ENCODE data around the gene PARD3.

Gene PARD3

DNA sequence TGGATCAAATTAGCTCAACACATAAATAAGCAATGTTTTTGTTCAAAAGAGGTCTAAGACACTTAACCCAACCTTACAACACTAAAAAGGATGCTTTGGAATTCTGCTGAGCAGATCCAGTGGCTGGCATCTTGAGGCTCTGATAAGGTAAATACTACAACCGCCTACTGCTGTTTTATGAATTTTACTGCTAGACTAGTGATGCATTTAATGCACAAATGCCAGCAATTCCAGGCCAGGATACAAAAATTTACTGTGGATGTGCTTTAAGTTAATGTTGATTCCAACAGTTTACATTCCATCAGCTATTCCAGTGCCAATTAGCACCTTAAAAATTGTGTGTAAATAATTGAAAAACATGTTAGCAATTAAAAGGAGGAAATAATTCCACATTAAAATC lies 261.3 kb downstream of the PARD3 start:
- CTCF ChIA-PET: no interaction called here

DNA sequence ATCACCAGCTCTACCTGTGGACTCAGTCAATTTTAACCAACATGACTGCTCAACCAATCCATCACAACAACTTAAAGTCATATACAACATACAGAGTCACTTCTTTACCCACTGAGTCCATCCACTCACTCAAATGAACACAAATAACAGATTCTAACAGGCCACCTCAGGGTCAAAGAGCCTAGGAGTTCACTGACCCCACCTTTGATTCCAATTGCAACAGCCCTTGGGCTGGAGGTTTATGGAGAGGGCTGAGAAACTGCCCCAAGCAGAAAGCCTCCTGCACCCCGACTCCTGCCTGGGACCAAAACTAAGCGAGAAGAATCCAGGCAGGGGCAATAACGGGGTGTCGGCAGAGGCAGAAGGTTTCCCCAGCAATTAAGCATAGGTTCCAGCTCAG lies 263.8 kb downstream of the PARD3 start:
- TF ChIP-seq TARDBP (IDR thresholded peaks at IDR 0.05): no peak
- no peak for TF ChIP-seq NFRKB (IDR thresholded peaks at IDR 0.05)
- no peak for TF ChIP-seq L3MBTL2 (conservative IDR thresholded peaks at IDR 0.05)
- no peak for TF ChIP-seq PKNOX1 (IDR thresholded peaks at IDR 0.05)
- no peak for TF ChIP-seq BHLHE40 (IDR thresholded peaks at IDR 0.05; ENCODE audit: borderline replicate concordance)
- no peak for TF ChIP-seq ARNT (IDR thresholded peaks at IDR 0.05)
- TF ChIP-seq FOXA1 (IDR thresholded peaks at IDR 0.05): no peak
- TF ChIP-seq CTBP1 (IDR thresholded peaks at IDR 0.05; ENCODE audit: borderline replicate concordance): no peak
- TF ChIP-seq LEF1 (IDR thresholded peaks at IDR 0.05; ENCODE audit: borderline replicate concordance): no peak
- no peak for TF ChIP-seq FOXK2 (IDR thresholded peaks at IDR 0.05)
- TF ChIP-seq ELF4 (IDR thresholded peaks at IDR 0.05): no peak
- TF ChIP-seq SUZ12 (IDR thresholded peaks at IDR 0.05): no peak
- no peak for TF ChIP-seq SP1 (IDR thresholded peaks at IDR 0.05)
- TF ChIP-seq HDGF (IDR thresholded peaks at IDR 0.05; ENCODE audit: borderline replicate concordance): no peak
- POLR2A ChIA-PET: no interaction called here

More for the DNA sequence above, 261.3 kb downstream of the PARD3 start:
- POLR2A ChIA-PET: no interaction called here
- TF ChIP-seq CTBP1 (IDR thresholded peaks at IDR 0.05; ENCODE audit: borderline replicate concordance) (no peak), FOXA1 (IDR thresholded peaks at IDR 0.05) (no peak), BHLHE40 (IDR thresholded peaks at IDR 0.05; ENCODE audit: borderline replicate concordance) (no peak), SP1 (IDR thresholded peaks at IDR 0.05) (no peak), PKNOX1 (IDR thresholded peaks at IDR 0.05) (no peak)
- no peak for DNase-seq (ENCODE audit: extremely low spot score)

GRCh38 chr10:34549953-34550352 lies 265.1 kb downstream of the PARD3 start:
- TF ChIP-seq LEF1 (IDR thresholded peaks at IDR 0.05; ENCODE audit: borderline replicate concordance): no peak
- TF ChIP-seq SUZ12 (IDR thresholded peaks at IDR 0.05): no peak
- no peak for TF ChIP-seq ARNT (IDR thresholded peaks at IDR 0.05)
- ChIA-PET POLR2A (no interaction called here), CTCF (no interaction called here)
- DNase-seq (ENCODE audit: extremely low spot score): no peak

More for the DNA sequence above, 263.8 kb downstream of the PARD3 start:
- DNase-seq (ENCODE audit: extremely low spot score): no peak
- CTCF ChIA-PET: no interaction called here

DNA sequence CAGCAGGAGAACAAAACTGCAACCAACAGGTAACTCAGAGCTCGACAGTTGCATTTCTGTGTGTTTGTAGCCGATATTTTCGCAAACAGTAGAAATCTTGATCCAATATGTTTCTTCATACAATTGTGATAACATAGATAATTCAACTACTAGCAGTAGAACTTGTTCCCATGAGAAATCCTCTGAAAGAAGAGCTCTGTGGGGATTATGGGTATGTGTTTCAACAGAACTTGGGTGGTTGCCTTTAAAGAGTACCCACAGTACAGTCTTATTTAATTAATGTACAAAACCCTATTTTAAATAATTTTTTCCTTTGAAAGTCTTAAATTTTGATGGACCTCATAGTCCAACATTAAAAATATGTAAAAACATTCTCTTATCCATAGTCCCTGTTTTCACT lies 266.1 kb downstream of the PARD3 start:
- TF ChIP-seq HDGF (IDR thresholded peaks at IDR 0.05; ENCODE audit: borderline replicate concordance) (no peak), ZNF384 (IDR thresholded peaks at IDR 0.05) (no peak), FOXM1 (IDR thresholded peaks at IDR 0.05; ENCODE audit: borderline replicate concordance) (no peak), TARDBP (IDR thresholded peaks at IDR 0.05) (no peak), SP1 (IDR thresholded peaks at IDR 0.05) (no peak), BHLHE40 (IDR thresholded peaks at IDR 0.05; ENCODE audit: borderline replicate concordance) (no peak), ELF4 (IDR thresholded peaks at IDR 0.05) (no peak), ARNT (IDR thresholded peaks at IDR 0.05) (no peak), NFRKB (IDR thresholded peaks at IDR 0.05) (no peak), FOXK2 (IDR thresholded peaks at IDR 0.05) (no peak), L3MBTL2 (conservative IDR thresholded peaks at IDR 0.05) (no peak), PKNOX1 (IDR thresholded peaks at IDR 0.05) (no peak)
- CTCF ChIA-PET: no interaction called here
- POLR2A ChIA-PET: no interaction called here
- no peak for DNase-seq (ENCODE audit: extremely low spot score)

- CTCF ChIA-PET: no interaction called here
- POLR2A ChIA-PET: no interaction called here
- no peak for TF ChIP-seq BHLHE40 (IDR thresholded peaks at IDR 0.05; ENCODE audit: borderline replicate concordance)
- TF ChIP-seq ELF4 (IDR thresholded peaks at IDR 0.05): no peak
- TF ChIP-seq HDGF (IDR thresholded peaks at IDR 0.05; ENCODE audit: borderline replicate concordance): no peak
- TF ChIP-seq ZNF384 (IDR thresholded peaks at IDR 0.05): no peak
- TF ChIP-seq L3MBTL2 (conservative IDR thresholded peaks at IDR 0.05): no peak
- TF ChIP-seq SP1 (IDR thresholded peaks at IDR 0.05): no peak
- no peak for TF ChIP-seq FOXM1 (IDR thresholded peaks at IDR 0.05; ENCODE audit: borderline replicate concordance)
- no peak for TF ChIP-seq PKNOX1 (IDR thresholded peaks at IDR 0.05)
- no peak for TF ChIP-seq TARDBP (IDR thresholded peaks at IDR 0.05)
- no peak for TF ChIP-seq ARNT (IDR thresholded peaks at IDR 0.05)
- no peak for TF ChIP-seq FOXK2 (IDR thresholded peaks at IDR 0.05)
- no peak for TF ChIP-seq SUZ12 (IDR thresholded peaks at IDR 0.05)
- no peak for TF ChIP-seq FOXA1 (IDR thresholded peaks at IDR 0.05)
- TF ChIP-seq CTBP1 (IDR thresholded peaks at IDR 0.05; ENCODE audit: borderline replicate concordance): no peak
- no peak for TF ChIP-seq LEF1 (IDR thresholded peaks at IDR 0.05; ENCODE audit: borderline replicate concordance)
- TF ChIP-seq NFRKB (IDR thresholded peaks at IDR 0.05): no peak
- no peak for DNase-seq (ENCODE audit: extremely low spot score)
These were observed 266.6 kb downstream of the PARD3 start for GRCh38 chr10:34548466-34548865.

- ChIA-PET CTCF (no interaction called here), POLR2A (no interaction called here)
- no peak for DNase-seq (ENCODE audit: extremely low spot score)
These were observed 267.4 kb downstream of the PARD3 start for GRCh38 chr10:34547695-34548094.

More at GRCh38 chr10:34547695-34548094, 267.4 kb downstream of the PARD3 start:
- TF ChIP-seq HDGF (IDR thresholded peaks at IDR 0.05; ENCODE audit: borderline replicate concordance) (no peak), LEF1 (IDR thresholded peaks at IDR 0.05; ENCODE audit: borderline replicate concordance) (no peak), FOXM1 (IDR thresholded peaks at IDR 0.05; ENCODE audit: borderline replicate concordance) (no peak), SP1 (IDR thresholded peaks at IDR 0.05) (no peak), NFRKB (IDR thresholded peaks at IDR 0.05) (no peak), ZNF384 (IDR thresholded peaks at IDR 0.05) (no peak), FOXK2 (IDR thresholded peaks at IDR 0.05) (no peak), ELF4 (IDR thresholded peaks at IDR 0.05) (no peak), CTBP1 (IDR thresholded peaks at IDR 0.05; ENCODE audit: borderline replicate concordance) (no peak), BHLHE40 (IDR thresholded peaks at IDR 0.05; ENCODE audit: borderline replicate concordance) (no peak), ARNT (IDR thresholded peaks at IDR 0.05) (no peak), SUZ12 (IDR thresholded peaks at IDR 0.05) (no peak), FOXA1 (IDR thresholded peaks at IDR 0.05) (no peak), L3MBTL2 (conservative IDR thresholded peaks at IDR 0.05) (no peak), PKNOX1 (IDR thresholded peaks at IDR 0.05) (no peak), TARDBP (IDR thresholded peaks at IDR 0.05) (no peak)
